ENCODE results near the gene TMEM204. TPM values are rescaled to one million over a fixed set of nuclear protein-coding genes. Genes with fewer than 3 reads are reported as not detected.

The TMEM204 gene
- total RNA-seq, 2 experiments from 2014 or later = 12.9 to 14.3 TPM

GRCh38 chr16:1602285-1602684, 68.8 kb downstream of the TMEM204 start:
- intact Hi-C loops (cut with micrococcal nuclease) = no loop called here
- no peaks in the 10 kb centered on the region for H3K4me1 Mint-ChIP-seq (ENCODE audit: low read depth)
- H3K27ac Mint-ChIP-seq = no peak overlapping the region
- H3K36me3 Mint-ChIP-seq (ENCODE audit: low read depth) = peaks cover 3% of the 10 kb centered on the region
- no peaks in the 10 kb centered on the region for H3K27me3 Mint-ChIP-seq
- H3K9me3 Mint-ChIP-seq = no peaks in the 10 kb centered on the region
- DNase-seq (no peak), ATAC-seq (no peak)
- H3K4me3 Mint-ChIP-seq = no peak overlapping the region
- POLR2A ChIA-PET = no interaction called here
- TF ChIP-seq CTCF (IDR thresholded peaks at IDR 0.05) = no peak
- CTCF ChIA-PET = no interaction called here

Other genes starting within 250 kb of the TMEM204 start
- 100 to 1,000 TPM; 245 to 254 TPM for gene UBE2I, start 224.0 kb upstream of the TMEM204 start, total RNA-seq
- under 1 TPM; 0.27 to 0.68 TPM for gene BAIAP3, start 200.0 kb upstream of the TMEM204 start, total RNA-seq
- 10 to 100 TPM; 54.7 to 57.4 TPM for gene TSR3, start 181.8 kb upstream of the TMEM204 start, total RNA-seq
- gene GNPTG, start 181.7 kb upstream of the TMEM204 start, total RNA-seq = 10 to 100 TPM; 17.3 to 19.2 TPM
- 10 to 100 TPM; 32.4 to 38.1 TPM for gene UNKL, start 119.0 kb upstream of the TMEM204 start, total RNA-seq
- gene UQCC4, start 112.9 kb upstream of the TMEM204 start, total RNA-seq = 10 to 100 TPM; 16.4 to 17.8 TPM
- gene PERCC1, start 102.6 kb upstream of the TMEM204 start, total RNA-seq = under 1 TPM in 1 of 2 experiments, not detected in 1; 0.29 TPM
- 1 to 10 TPM; 1.3 to 1.4 TPM for gene CCDC154, start 89.1 kb upstream of the TMEM204 start, total RNA-seq
- gene CLCN7, start 58.6 kb upstream of the TMEM204 start, total RNA-seq = 10 to 100 TPM; 35.5 to 36.8 TPM
- not detected for gene PTX4, start 44.7 kb upstream of the TMEM204 start, total RNA-seq
- gene TELO2, start 40.3 kb upstream of the TMEM204 start, total RNA-seq = 10 to 100 TPM; 59.1 to 62.1 TPM
- gene IFT140, start 78.4 kb downstream of the TMEM204 start, total RNA-seq = 10 to 100 TPM; 12.0 to 12.1 TPM
- gene CRAMP1, start 78.7 kb downstream of the TMEM204 start, total RNA-seq = 10 to 100 TPM; 15.1 to 15.7 TPM
- 10 to 100 TPM; 61.5 to 62.2 TPM for gene JPT2, start 144.6 kb downstream of the TMEM204 start, total RNA-seq
- 10 to 100 TPM; 58.4 to 65.1 TPM for gene MAPK8IP3, start 172.5 kb downstream of the TMEM204 start, total RNA-seq
- 10 to 100 TPM; 37.8 to 39.6 TPM for gene NME3, start 237.9 kb downstream of the TMEM204 start, total RNA-seq
- 10 to 100 TPM; 15.5 to 15.6 TPM for gene EME2, start 239.1 kb downstream of the TMEM204 start, total RNA-seq
- gene MRPS34, start 239.5 kb downstream of the TMEM204 start, total RNA-seq = 100 to 1,000 TPM; 175 to 193 TPM
- 10 to 100 TPM; 14.4 to 15.2 TPM for gene SPSB3, start 248.9 kb downstream of the TMEM204 start, total RNA-seq
- gene NUBP2, start 249.3 kb downstream of the TMEM204 start, total RNA-seq = 10 to 100 TPM; 43.5 to 45.0 TPM